Activated naive CD8-positive, alpha-beta T cell treated with anti-CD3 and anti-CD28 coated beads, Interleukin-2, amount 50 U/mL, for 24 hours (primary cell): ENCODE measurements around the gene GABRB3.
"Not testable (repeated sequence)": the region's sequence is repeated elsewhere in the genome, so short reads cannot be mapped to it uniquely, and the experiment has no call there.

Experiments
- ATAC-seq: fragments of 150-1000 bp; cut with Tn5 transposase; one replicate; pipeline ENCODE4 v1.10.0; 2021
- DNase-seq: peaks from one replicate; pipeline ENCODE4 v3.0.0; 2021
- H3K27ac Mint-ChIP-seq: one replicate; pipeline ENCODE4 v1.8.0; 2021; ENCODE audit warnings: mild to moderate bottlenecking, mixed read lengths
- H3K27me3 Mint-ChIP-seq: one replicate; pipeline ENCODE4 v1.8.0; 2021; ENCODE audit warnings: mixed read lengths
- H3K36me3 Mint-ChIP-seq: one replicate; pipeline ENCODE4 v1.8.0; 2021; ENCODE audit warnings: low read depth, mixed read lengths
- H3K4me1 Mint-ChIP-seq: one replicate; pipeline ENCODE4 v1.8.0; 2021; ENCODE audit warnings: mixed read lengths
- H3K4me3 Mint-ChIP-seq: one replicate; pipeline ENCODE4 v1.8.0; 2021; ENCODE audit warnings: mild to moderate bottlenecking, moderate library complexity, mixed read lengths
- H3K9me3 Mint-ChIP-seq: one replicate; pipeline ENCODE4 v1.8.0; 2021; ENCODE audit warnings: mixed read lengths

The GABRB3 gene

DNA sequence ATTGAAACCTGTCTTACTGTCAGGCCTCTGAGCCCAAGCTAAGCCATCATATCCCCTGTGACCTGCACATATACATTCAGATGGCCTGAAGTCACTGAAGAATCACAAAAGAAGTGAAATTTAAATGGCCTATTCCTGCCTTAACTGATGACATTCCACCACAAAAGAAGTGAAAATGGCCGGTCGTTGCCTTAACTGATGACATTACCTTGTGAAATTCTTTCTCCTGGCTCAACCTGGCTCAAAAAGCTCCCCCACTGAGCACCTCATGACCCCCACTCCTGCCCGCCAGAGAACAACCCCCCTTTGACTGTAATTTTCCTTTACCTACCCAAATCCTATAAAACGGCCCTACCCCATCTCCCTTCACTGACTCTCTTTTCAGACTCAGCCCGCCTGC, 53.0 kb downstream of the GABRB3 start:
- H3K9me3 Mint-ChIP-seq, result peaks cover 22% of the 10 kb centered on the region
- H3K4me3 Mint-ChIP-seq, DNase-seq, H3K27me3 Mint-ChIP-seq, ATAC-seq, H3K4me1 Mint-ChIP-seq, H3K36me3 Mint-ChIP-seq, H3K27ac Mint-ChIP-seq: not testable (repeated sequence)

DNA sequence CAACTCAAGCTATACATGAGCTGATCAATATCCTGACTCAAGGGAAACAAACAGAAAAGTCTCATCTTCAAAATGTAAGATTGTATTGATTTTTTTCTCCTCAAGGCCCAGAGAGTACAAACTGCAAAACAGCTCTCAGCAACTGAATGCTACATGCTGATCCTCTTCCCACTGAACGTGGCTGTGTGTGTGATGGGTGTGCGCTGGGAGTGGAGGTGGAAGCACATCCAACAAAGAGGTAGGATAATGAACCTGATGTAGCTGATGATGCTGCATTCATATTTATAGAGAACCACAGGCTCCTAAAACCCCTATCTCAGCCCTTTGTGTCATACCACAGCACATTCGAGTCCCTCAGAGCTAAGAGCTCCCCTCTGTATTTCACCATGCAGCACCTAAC, 56.8 kb downstream of the GABRB3 start:
- H3K27ac Mint-ChIP-seq, result no peak overlapping the region
- H3K4me1 Mint-ChIP-seq, result no peaks in the 10 kb centered on the region
- H3K36me3 Mint-ChIP-seq, result peaks cover 5% of the 10 kb centered on the region
- H3K27me3 Mint-ChIP-seq, result no peaks in the 10 kb centered on the region
- no peak overlapping the region for H3K4me3 Mint-ChIP-seq
- no peak for DNase-seq
- ATAC-seq, result no peak
- H3K9me3 Mint-ChIP-seq, result peaks cover 25% of the 10 kb centered on the region

DNA sequence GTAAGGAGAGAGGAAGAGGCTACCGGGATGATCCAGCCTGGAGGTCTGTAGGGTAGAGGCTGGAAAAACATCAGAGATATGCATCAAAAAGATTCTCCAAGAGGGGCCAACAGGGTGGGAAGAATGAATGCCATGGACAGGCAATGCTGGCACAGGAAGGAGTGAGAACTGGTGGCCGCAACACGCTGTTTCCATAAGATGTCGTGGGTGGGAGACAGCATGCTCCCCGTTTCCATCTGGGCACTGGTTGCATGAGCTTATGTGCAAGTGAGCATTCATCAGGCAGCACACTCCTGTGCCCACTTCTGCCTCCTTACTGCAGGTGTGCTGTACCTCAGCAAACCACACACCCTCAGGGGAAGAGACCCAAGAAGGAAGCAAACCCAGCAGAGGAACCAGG, 59.4 kb downstream of the GABRB3 start:
- H3K27ac Mint-ChIP-seq, result no peak overlapping the region
- no peaks in the 10 kb centered on the region for H3K4me1 Mint-ChIP-seq
- H3K4me3 Mint-ChIP-seq, result no peak overlapping the region
- ATAC-seq, result no peak
- peaks cover 34% of the 10 kb centered on the region for H3K9me3 Mint-ChIP-seq
- no peaks in the 10 kb centered on the region for H3K27me3 Mint-ChIP-seq
- DNase-seq, result no peak
- peaks cover 5% of the 10 kb centered on the region for H3K36me3 Mint-ChIP-seq

DNA sequence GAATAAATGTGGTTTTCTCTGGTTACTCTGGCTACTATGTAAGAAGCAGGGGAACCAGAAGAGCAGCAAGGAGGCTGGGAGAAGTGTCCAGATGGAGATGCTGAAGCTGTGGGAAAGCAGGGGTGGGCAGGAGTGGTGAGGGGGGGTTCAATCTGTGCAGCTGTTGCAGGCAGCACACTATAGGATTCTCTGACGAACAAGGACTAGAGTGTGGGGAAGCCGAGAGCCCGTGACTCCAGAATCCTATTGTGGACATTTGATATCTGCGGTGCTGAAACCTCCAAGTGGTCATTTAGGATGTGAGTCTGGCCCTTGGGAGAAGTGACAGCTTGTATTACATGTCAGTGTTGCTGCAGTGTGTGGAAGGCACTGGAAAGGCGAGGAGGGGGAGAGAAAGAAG, 60.5 kb downstream of the GABRB3 start:
- Mint-ChIP-seq H3K9me3 (peaks cover 33% of the 10 kb centered on the region), H3K4me1 (no peaks in the 10 kb centered on the region), H3K27me3 (no peaks in the 10 kb centered on the region), H3K27ac (no peak overlapping the region), H3K4me3 (no peak overlapping the region), H3K36me3 (peaks cover 1% of the 10 kb centered on the region)
- ATAC-seq (no peak), DNase-seq (no peak)

DNA sequence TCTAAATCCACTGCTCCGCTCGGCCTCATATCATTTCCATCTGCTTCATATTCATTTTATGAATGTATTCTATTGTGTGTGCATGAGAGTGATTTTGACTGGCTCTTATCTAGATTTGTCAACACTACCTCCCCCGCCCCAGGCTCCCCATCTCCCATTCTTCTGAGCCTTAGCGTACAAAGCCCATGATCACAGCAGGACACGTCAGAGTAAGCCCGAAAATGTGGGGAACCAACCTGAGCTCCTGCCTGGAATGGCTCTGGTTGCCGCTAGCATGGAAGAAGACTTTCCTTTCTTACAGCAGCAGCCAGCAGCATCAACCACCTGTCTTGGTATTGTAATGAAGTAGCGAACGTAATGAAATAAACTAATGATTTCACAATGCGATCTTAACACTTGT, 61.4 kb downstream of the GABRB3 start:
- Mint-ChIP-seq H3K4me1 (no peaks in the 10 kb centered on the region), H3K4me3 (no peak overlapping the region), H3K27ac (no peak overlapping the region), H3K27me3 (no peaks in the 10 kb centered on the region), H3K9me3 (peaks cover 34% of the 10 kb centered on the region), H3K36me3 (no peaks in the 10 kb centered on the region)
- DNase-seq (no peak), ATAC-seq (no peak)

DNA sequence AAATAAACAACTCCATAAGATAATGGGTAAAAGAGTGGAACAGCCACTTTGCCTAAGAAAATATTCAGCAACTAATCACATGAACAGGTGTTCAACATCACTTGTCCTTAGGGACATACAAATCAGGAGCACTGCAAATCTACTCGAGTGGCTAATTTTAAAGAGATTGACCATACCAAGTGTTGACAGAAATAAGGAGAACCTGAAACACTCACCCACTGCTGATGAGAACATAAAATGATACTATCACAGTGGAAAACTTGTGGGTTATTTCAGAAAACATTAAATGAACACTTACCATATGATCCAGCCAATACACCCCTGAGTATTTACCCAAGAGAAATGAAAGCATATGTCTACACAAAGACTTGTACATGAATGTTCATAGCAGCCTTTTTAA, 70.5 kb downstream of the GABRB3 start:
- H3K27ac Mint-ChIP-seq, result no peak overlapping the region
- no peaks in the 10 kb centered on the region for H3K4me1 Mint-ChIP-seq
- no peak overlapping the region for H3K4me3 Mint-ChIP-seq
- no peaks in the 10 kb centered on the region for H3K36me3 Mint-ChIP-seq
- peaks cover 33% of the 10 kb centered on the region for H3K9me3 Mint-ChIP-seq
- ATAC-seq, result no peak
- no peaks in the 10 kb centered on the region for H3K27me3 Mint-ChIP-seq
- DNase-seq, result no peak

DNA sequence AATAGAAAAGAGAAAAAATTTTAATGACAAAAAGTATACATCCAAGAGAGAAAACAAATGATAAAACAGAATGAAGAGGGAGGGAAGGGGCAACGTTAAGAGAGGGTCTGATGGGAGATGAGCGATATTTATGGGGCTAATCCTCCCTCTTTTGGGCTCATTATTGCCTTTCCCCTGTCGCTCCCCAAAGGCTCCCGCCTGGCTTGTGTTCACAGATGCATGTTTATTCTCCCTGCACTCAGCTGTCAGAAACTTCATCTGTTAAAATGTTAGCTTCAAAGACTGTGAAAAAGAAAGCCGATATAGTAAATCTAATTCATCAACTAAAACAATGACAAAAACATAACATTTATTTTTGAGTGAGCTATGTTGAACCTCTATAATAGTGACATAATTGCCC, 74.3 kb downstream of the GABRB3 start:
- Mint-ChIP-seq H3K27ac (no peak overlapping the region), H3K27me3 (no peaks in the 10 kb centered on the region), H3K4me1 (no peaks in the 10 kb centered on the region), H3K36me3 (no peaks in the 10 kb centered on the region), H3K4me3 (no peak overlapping the region), H3K9me3 (peaks cover 30% of the 10 kb centered on the region)
- ATAC-seq, result no peak
- DNase-seq, result no peak

DNA sequence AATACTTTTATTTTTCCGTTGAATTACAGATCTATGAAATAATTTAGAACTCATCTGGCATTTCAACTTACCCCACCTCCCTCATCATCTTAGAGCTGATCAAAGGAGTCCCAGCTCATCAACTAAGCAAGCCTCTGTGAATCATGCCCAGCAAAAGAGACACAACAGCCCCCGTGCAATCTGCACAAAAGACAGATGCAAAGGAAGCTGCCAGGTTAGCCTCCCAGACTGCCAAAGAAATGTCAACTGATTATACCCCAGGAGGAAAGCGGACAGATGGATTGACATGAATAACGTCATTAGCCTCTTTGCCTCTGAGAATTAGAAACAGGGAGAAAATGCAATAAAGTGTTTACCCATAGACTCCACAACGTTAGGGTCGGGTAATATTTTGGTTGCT, 75.0 kb downstream of the GABRB3 start:
- Mint-ChIP-seq H3K27me3 (no peaks in the 10 kb centered on the region), H3K9me3 (peaks cover 37% of the 10 kb centered on the region), H3K4me1 (no peaks in the 10 kb centered on the region), H3K27ac (no peak overlapping the region), H3K36me3 (no peaks in the 10 kb centered on the region), H3K4me3 (no peak overlapping the region)
- DNase-seq (no peak), ATAC-seq (no peak)

DNA sequence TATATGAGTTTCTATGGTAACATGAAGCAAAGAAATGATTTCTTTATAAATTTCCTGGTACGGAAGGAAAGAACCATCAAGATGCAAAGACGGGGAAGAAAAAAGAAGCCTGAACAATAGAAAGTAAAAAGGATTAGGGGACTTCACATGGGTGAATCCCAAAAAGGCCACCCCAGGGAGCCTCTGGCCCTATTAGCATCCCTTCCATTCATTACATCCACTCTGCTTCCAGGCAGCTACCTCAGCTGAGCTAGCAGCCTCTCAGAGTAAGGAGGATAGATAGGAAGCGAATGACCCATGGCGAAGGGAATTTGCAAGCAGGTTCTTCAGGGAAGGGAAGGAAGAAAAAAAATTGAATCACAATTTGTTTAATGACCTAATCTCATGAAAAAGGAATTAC, 81.6 kb downstream of the GABRB3 start:
- Mint-ChIP-seq H3K4me1 (no peaks in the 10 kb centered on the region), H3K9me3 (peaks cover 30% of the 10 kb centered on the region), H3K4me3 (no peak overlapping the region), H3K36me3 (no peaks in the 10 kb centered on the region), H3K27me3 (no peaks in the 10 kb centered on the region), H3K27ac (no peak overlapping the region)
- DNase-seq, result no peak
- no peak for ATAC-seq

DNA sequence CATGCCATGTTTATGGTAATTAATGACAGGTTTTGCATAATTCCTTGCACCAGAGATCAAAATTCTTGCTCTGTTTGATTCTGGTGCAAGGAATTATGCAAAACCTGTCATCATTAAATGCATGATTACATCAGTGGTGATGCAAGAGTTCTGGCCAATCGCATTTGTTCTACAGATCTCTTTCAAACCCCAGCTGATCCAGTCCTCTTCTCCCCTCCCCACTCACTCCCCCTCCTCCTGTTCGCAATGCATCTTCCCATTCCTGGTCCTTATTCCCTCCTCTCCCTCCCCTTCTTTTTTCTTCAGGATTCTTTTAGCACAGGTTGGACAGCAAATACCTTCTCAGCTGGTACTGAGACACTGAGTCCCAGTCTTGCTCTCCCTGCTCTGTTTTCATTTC, 82.1 kb downstream of the GABRB3 start:
- H3K27ac Mint-ChIP-seq, result no peak overlapping the region
- no peaks in the 10 kb centered on the region for H3K4me1 Mint-ChIP-seq
- no peaks in the 10 kb centered on the region for H3K27me3 Mint-ChIP-seq

DNA sequence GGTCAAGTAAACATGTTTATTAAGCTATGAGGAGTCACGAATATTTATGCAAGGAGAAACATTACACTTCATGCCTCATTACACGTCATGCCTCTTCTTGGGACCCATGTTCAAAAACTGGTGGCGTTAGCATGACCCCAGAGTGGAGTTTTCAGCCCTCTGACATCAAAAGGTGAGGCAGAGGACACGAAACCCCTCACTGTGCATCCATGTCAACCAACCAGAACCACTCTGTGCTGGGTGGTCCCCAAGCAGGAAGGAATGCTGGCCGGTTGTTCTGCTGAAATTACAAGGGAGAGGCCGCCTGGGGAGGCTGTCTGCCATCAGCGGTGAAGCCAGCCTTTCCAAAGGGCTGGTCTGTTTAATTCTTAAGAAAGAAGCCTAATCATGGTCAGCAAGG, 83.4 kb downstream of the GABRB3 start:
- Mint-ChIP-seq H3K9me3 (peaks cover 26% of the 10 kb centered on the region), H3K36me3 (no peaks in the 10 kb centered on the region), H3K27me3 (no peaks in the 10 kb centered on the region), H3K4me1 (no peaks in the 10 kb centered on the region), H3K27ac (no peak overlapping the region), H3K4me3 (no peak overlapping the region)
- DNase-seq (no peak), ATAC-seq (no peak)

More for the DNA sequence above, 82.1 kb downstream of the GABRB3 start:
- ATAC-seq (no peak), DNase-seq (no peak)
- no peaks in the 10 kb centered on the region for H3K36me3 Mint-ChIP-seq
- H3K9me3 Mint-ChIP-seq, result peaks cover 30% of the 10 kb centered on the region
- H3K4me3 Mint-ChIP-seq, result no peak overlapping the region

DNA sequence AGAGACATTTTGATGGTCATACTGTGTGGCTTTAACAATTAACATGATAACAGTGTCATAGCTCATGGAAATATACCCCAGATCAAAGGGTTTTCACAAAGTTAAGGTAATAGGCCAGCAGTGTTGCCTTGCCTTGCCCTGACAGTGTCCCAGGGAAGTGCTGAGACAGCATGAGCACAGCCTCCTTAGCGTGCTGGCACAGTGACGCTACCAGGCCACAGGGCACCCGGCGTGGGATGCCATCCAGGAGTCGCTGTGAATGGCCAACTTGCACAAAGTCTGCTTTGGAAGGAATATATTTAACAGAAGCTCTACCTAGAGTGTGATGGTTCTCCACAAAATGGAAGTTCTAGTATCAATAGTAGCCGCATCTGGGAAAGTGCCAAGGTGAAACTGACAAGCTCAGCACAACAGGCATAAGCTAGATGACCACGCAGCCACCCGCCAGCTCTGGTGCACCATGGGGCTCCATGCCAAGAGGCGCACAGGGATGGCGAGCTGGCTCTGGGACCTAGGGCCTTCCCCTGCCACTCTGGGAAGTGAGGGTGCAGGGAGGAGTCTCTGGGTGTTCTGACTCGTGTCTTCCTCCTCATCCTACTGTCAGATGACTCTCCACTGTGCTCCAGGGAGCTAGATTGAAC, 86.2 kb downstream of the GABRB3 start:
- no peak for DNase-seq
- Mint-ChIP-seq H3K4me1 (no peaks in the 10 kb centered on the region), H3K27ac (no peak overlapping the region), H3K4me3 (no peak overlapping the region), H3K9me3 (peaks cover 9% of the 10 kb centered on the region), H3K36me3 (no peaks in the 10 kb centered on the region), H3K27me3 (no peaks in the 10 kb centered on the region)
- ATAC-seq, result no peak

DNA sequence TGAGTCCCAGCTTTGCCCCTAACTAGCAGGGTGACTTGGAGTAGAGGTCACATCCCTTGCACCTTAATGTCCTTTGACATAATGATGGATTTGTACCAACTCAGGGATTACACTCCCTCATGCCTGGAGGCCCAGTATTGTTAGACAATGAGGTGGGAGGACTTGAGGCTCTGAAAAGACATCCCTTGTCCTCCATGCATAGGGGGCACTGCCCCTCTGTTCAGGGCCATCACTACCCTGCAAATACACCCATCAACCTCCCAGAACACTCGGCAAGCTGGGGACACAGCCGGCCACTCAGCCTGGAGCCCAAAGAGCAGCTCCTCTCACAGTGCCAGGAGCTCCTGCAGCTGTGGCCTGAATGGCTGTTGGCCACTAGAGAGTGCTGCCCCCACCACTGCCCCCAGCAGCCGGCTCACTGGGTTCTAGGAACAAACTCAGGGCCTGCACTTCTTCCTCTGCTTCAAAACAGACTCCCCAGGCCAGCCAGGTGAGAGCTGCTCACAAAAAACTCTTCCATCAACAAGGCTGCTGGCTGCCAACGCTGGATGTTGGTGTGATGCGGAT, 90.2 kb downstream of the GABRB3 start:
- H3K27me3 Mint-ChIP-seq, result no peaks in the 10 kb centered on the region
- no peaks in the 10 kb centered on the region for H3K36me3 Mint-ChIP-seq
- no peak for DNase-seq
- H3K9me3 Mint-ChIP-seq, result peaks cover 5% of the 10 kb centered on the region
- H3K27ac Mint-ChIP-seq, result no peak overlapping the region
- ATAC-seq, result no peak
- H3K4me3 Mint-ChIP-seq, result no peak overlapping the region
- no peaks in the 10 kb centered on the region for H3K4me1 Mint-ChIP-seq

DNA sequence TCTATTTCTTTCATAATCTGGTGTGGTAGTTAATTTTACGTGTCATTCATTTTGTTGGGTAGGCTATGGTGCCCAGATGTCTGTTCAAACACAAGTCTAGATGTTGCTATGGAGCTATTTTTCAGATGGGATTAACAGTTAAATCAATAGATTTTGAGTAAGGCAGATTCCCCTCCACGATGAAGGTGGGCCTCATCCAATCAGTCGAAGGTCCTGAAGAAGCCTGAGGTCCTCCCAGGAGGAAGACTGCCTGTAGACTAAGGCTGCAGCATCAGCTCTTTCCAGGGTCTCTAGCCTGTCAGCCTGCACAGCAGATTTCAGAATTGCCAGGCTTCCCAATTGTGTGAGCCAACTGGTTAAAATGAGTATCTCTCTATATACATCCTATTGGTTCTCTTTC, 92.9 kb downstream of the GABRB3 start:
- Mint-ChIP-seq H3K36me3 (no peaks in the 10 kb centered on the region), H3K4me1 (no peaks in the 10 kb centered on the region), H3K27ac (no peak overlapping the region), H3K4me3 (no peak overlapping the region), H3K27me3 (no peaks in the 10 kb centered on the region), H3K9me3 (peaks cover 5% of the 10 kb centered on the region)
- ATAC-seq (no peak), DNase-seq (no peak)

DNA sequence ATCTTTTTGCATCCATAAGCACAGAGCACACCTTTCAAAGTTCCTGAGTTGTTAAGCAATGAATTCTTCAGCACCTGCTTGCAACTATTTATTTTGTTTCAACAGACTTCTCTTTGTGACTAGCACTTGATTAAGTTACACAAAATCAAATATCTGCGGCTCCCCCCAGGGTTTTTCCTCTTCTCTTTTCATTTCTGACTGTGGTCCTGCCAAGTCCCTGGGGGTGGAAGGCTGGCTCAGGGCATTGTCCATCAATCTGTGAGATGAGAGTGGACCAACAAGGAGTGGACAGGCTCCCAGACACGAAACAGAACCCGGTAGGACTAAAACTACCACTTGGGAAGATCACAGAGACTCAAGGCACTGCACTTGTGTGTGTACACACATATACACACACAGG, 96.8 kb downstream of the GABRB3 start:
- H3K27ac Mint-ChIP-seq, result no peak overlapping the region
- H3K4me1 Mint-ChIP-seq, result no peaks in the 10 kb centered on the region
- no peaks in the 10 kb centered on the region for H3K36me3 Mint-ChIP-seq
- peaks cover 4% of the 10 kb centered on the region for H3K9me3 Mint-ChIP-seq
- H3K27me3 Mint-ChIP-seq, result no peaks in the 10 kb centered on the region
- ATAC-seq (no peak), DNase-seq (no peak)
- H3K4me3 Mint-ChIP-seq, result no peak overlapping the region

DNA sequence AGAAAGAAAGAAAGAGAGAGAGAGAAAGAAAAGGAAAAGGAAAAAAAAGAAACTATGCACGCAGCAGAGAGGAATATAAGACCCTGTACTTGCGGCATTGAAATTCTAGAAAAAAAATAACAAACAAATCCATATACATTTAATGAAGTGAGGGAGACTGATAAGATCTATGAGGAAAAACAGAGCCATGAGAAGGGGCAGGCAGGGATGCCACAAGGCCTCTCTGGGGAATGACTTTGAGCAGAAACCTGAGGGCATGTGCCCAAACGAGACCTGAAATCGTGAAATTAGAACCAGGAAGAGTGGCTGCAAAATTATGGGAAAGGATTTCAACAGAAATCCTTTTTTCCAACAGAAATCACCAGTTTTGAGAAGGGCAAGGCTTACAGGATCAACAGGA, 98.4 kb downstream of the GABRB3 start:
- Mint-ChIP-seq H3K27ac (no peak overlapping the region), H3K4me1 (no peaks in the 10 kb centered on the region), H3K36me3 (no peaks in the 10 kb centered on the region), H3K27me3 (no peaks in the 10 kb centered on the region), H3K4me3 (no peak overlapping the region), H3K9me3 (peaks cover 7% of the 10 kb centered on the region)
- no peak for ATAC-seq
- no peak for DNase-seq
